HUDEP-2 (cell line): ENCODE measurements around the gene B4GALT1.

Experiments
- DNase-seq, 76 experiments: peaks; one replicate each; lab custom pipeline; 2025; ENCODE audit not compliant: unreplicated experiment in 76 of 76; lab: John Stamatoyannopoulos, UW

Gene B4GALT1

DNA sequence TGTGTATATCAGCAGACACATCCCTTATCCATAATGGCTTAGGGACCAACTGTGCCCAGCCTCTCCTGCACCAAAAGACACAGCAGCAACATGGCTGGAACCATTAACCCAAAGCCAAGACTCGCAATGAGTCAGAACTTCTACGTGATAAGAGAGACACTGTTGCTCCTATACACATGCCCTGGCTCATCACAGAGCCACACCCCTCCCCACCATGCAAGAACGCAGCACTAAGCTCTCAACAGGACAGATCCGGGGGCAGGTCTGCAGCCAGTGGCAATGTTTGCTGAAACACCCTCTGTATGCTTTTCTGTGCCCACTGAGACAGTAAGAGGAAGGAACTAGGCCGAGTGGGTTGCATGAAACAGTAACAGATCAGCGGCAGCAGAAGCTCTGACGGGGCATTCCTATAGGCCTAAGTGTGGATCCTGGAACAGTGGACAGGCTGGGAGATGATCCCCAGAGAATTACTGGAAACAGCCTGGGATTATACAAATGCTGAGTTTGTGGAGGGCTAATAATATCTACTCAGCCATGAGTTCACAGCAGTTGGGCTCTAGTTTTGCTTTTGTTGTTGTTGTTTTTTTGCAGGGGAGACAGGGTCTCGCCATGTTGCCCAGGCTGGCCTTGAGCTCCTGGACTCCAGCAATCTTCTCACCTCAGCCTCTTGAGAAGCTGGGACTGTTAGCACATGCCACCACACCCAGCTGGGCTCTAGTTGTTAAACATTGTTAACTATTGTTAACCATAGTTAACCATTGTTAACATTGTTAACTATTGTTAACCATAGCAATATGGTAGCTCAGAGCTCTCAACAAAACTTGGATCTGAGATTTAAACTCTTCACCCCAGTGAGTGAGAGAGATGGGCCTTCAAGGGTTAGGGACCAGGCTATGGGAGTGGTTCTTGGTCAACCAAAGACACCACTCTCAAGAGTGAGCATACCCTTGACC is 41.0 kb downstream of the B4GALT1 start:
- peak in 67 of 76 experiments; percentile 5 to 77 (median 46) for DNase-seq

DNA sequence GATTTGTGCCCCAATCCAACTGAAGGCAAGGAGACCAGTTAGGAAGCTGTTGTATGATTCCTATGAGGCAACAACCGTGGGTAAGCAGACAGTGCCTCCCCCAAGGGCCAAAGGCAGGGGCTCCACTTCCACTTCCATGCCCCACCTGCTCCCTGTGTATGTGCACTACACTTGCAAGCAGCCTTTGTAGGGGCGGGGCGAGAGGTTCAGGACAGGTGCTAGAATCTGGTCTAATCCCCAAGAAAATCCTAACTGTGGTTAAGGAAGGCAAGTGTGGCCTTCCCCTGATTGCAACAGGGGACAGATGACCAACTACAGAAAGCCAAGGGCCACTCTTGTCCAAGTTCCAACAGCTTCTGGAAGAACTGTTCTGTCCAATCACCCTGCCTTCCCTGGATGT is 41.7 kb downstream of the B4GALT1 start:
- no peak for DNase-seq

GRCh38 chr9:33124751-33125381 is 42.3 kb downstream of the B4GALT1 start:
- DNase-seq = no peak

DNA sequence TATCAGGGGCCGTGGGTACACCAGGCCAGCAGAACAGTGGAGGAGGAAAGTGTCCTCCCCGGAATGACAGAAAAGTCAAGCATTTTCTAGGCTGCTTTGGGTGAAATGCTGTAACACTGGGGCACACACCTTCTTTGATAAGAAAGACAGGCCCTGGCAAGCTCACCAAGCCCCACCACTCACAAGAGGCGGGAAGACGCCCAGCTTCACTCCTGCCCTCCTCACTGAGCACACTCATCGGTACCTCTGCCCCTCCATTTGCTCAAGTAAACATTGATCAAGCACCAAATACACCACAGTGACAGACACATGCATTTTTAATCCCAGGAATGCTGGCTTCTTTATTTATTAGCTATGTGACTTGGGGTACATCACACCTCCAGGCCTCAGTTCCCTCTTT is 43.1 kb downstream of the B4GALT1 start:
- DNase-seq = no peak

GRCh38 chr9:33123407-33124031 is 43.6 kb downstream of the B4GALT1 start:
- no peak for DNase-seq

DNA sequence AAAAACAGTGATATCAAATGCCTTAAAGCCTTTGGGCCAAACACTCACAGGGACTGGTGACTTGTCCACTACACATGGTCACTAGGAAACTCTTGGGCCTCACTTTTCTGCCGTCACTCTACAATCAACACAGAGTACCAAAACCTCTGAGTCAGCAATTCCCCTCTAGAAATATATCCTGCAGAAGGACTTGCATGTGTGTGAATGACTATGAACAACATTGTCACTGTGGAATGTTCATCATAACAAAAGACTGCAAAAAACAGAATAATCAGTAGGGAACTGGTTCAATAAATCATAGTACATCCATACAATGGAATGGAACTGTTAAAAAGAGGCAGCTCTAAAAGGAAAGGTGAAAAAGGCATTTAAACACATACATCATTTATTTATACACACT is 46.5 kb downstream of the B4GALT1 start:
- DNase-seq = no peak

GRCh38 chr9:33117796-33118195 is 49.3 kb downstream of the B4GALT1 start:
- no peak for DNase-seq

GRCh38 chr9:33117306-33117705 is 49.8 kb downstream of the B4GALT1 start:
- no peak for DNase-seq

DNA sequence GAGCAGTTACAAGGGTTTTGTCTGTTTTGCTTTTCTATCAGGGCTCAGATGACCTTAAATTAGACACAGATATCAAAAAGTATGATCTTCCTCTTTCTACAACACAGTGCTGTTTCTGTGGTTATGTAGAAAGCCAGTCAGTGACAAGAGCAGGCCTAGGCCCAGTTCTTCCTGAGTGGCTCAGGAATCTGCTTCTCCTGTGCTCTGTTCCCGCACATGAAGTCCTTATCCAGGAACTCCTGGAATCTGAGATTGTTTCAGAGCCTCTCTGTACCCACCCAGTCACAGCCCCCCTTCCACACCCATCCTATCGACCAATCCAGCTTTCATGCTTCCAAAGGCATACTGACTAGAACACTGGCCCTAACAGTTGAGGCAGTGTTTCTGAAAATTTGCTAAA is 50.3 kb downstream of the B4GALT1 start:
- DNase-seq = no peak

DNA sequence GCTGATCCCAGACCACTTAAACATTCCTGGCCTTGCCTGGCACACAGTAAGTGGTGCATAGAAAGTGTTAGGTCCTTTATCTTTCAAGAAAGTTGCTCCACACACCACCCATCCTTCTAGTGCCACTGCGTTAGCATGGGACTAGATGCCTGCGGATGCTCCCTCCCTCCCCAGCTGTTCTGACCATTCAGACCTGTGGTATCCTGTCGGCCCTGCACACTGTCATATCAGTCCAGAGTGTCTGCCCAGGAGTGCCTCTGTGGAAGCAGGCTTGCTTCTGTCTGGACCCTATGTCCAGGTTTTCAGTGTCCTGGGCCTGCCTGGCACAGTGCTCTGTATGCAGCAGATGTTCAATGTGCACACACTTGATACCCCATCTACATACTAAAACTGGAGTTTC is 52.4 kb downstream of the B4GALT1 start:
- no peak for DNase-seq

GRCh38 chr9:33113799-33114547 is 53.2 kb downstream of the B4GALT1 start:
- no peak for DNase-seq

DNA sequence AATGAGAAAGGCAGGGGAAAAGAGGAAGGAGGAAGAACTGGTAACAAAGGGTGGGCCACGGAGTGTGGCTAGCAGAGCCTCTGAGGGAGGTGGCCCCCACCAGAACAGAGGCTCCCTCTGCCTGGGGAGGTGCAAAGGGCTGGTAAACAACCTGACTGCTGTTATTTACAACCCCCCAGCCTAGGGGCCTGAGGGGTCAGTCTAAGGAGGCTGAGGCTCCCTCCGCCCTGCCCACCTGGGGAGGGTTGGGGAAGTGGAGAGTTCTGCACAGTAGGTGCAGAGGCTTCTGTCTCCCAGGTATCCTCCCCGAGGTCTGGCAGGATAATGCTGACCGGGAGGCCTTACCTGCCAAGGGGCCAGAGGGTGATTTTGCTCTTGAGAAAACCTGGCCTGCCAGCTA is 55.0 kb downstream of the B4GALT1 start:
- no peak for DNase-seq

DNA sequence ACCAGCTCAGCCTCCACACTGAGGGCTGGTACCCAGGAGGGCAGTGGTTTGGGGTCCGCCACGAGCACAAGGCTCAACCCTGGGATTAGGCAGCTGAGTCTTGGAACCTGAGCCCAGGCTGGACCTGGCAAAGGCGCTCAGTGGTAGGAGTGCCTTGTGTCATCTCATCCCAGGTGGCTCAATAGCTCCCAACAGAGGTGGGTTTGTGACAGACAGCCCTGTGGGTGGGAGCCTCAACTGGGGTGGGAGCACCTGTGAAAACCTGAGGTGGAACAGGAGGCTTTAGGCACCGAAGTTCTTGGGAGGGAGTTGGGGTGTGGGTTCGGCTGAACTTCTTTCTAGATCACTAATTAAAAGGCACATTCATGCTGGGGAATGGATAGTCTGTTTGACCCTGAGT is 55.5 kb downstream of the B4GALT1 start:
- DNase-seq = no peak

DNA sequence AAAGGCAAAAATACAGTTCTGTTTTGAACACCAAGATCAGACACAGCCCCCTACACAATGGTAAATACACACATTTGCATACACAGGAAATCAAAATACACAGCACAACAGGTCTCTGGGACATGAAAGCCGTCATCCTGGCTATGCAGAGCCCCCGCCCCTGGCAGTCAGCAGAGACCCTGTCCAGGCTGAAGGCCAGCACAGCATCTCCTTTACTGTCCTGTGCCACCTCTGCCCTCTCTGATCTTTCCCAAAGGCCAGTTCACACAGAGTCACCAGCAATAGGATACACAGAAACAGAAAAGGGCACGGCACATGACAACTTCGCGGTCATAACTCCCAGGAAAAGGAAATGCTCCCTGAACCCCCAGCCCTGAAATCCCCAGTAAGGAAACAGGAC is 56.5 kb downstream of the B4GALT1 start:
- no peak for DNase-seq

DNA sequence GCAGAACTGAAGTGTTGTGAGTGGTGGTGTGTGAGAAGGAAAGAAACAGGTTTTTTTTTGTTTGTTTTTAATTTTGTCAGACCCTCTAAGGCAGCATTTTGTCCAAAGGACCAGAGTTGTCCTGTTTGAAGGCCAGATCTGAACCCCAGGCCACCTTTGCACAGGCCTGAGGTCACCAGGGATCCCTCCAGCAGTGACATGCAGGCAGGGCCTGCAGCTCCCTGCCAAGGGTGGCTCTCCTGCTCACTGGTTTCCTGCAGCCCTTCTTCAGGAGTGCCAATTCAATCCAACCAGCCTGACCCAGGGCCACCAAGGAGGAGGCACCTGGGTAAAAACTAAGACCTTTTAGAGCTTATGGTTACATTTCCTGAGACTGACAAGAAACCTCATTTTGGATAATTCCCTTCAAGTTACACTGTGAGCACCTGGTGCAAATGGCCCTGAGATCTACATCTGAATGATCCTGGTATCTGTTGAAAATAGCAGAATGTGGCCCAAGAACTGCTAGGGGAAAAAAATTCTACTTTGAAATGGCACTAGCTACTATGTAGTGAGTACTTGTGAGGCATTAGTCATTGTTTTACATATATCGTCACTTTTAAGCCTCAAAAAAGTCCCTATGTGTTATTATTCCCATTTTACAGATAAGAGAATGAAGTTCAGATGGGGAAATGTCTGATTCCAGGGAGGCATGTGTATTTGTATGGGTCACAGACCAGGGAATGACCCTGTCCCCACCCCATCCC is 57.1 kb downstream of the B4GALT1 start:
- no peak for DNase-seq

GRCh38 chr9:33109097-33109496 is 58.0 kb downstream of the B4GALT1 start:
- DNase-seq = no peak

DNA sequence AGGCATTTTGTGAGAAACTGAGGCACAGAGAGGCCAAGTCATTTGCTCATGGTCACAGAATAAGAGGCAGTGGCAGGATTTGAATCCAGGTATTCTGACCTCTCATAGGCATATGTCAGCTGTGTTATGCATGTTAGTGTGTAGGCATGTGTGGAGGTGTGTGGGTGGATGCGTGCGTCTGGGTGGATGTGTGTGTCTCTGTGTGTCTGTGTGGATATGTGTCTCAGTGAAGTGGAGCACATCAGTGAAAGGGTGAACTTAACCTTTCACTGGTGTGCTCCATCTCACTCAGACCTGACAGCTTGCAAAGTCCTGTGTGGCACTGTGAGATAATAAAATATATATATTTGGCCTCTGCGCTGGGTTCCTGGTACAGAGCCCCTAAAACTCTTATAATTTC is 58.7 kb downstream of the B4GALT1 start:
- DNase-seq = no peak

DNA sequence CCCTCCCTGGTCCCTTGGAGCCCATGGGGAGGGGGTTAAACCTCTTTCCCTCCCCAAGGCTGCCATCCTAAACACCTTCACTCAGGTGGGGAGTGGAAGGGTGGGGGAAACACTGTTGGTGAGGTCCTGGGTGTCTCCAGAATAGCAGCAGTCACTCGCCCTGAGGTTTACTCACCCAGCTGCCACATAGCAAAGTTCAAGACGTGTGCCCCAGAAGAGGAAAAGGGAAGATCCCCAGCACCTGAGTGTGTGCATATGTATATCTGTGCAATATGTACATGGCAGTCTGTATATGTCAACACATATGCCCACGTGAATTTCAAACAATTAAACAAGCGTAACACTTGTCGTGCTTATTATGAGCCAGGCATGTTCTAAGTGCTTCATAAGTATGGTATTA is 59.4 kb downstream of the B4GALT1 start:
- no peak for DNase-seq

DNA sequence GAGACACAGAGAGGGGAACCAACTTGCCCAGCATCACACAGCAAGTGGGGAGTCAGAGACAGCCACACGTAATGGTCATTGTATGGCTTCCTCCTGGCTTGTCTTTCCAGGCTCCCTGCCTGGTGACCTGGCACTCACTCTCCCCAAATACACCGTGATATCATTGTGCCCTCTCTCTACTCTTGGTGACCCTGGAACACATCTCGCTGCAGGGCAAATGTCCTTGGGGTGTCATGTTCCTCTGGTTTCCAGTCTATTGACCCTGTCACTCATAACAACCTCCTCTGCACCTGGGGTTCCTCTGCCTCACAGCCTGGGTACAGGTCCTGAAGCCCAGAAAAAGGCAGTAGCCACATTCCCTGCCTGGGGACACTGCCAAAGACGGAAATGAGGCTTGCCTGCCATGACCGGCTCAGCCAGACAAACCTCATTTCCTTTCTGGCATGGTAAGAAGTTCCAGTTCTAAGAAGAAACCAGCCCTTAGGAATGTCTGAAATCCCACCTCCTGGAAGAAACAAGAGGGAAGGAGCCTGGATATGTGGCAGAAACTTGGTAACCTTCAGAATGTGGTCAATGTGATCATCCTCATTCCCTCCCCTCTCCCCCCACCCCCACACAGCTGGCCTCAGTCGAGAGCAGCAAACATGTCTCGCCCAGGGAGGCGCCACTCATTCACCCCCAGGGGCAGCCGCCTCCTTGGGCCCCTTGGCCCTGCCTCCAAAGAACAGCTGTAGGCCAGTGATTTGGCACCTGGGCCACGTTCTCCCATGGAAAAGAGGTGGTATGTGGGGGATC is 60.1 kb downstream of the B4GALT1 start:
- no peak for DNase-seq

DNA sequence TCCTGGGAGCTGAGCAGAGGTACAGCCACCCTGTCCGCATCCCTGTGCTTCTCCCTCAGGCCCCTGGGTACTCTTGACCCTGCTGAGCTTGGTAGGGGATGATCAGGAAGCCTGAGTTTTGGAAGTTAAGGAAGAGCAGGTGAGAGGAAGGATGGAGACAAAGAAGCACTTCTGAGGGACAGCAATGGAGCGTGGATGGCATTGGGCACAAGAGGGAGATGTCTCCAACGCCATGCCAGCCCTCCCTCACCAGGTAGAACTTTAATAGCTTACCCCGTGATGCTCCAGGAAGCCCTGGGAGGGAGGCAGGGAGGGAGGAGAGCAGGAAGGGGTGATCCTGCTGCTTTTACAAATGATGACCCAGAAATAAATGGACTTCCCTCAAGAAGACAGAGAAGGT is 60.8 kb downstream of the B4GALT1 start:
- no peak for DNase-seq
